ENCODE measurements around the gene XRCC1. TPM values are rescaled to one million over a fixed set of nuclear protein-coding genes. Genes with fewer than 3 reads are reported as not detected.

XRCC1 gene
- total and polyA plus RNA-seq, 2 of the 4 experiments (the other 2 are of a cell fraction): 12.5 to 21.3 TPM

DNA sequence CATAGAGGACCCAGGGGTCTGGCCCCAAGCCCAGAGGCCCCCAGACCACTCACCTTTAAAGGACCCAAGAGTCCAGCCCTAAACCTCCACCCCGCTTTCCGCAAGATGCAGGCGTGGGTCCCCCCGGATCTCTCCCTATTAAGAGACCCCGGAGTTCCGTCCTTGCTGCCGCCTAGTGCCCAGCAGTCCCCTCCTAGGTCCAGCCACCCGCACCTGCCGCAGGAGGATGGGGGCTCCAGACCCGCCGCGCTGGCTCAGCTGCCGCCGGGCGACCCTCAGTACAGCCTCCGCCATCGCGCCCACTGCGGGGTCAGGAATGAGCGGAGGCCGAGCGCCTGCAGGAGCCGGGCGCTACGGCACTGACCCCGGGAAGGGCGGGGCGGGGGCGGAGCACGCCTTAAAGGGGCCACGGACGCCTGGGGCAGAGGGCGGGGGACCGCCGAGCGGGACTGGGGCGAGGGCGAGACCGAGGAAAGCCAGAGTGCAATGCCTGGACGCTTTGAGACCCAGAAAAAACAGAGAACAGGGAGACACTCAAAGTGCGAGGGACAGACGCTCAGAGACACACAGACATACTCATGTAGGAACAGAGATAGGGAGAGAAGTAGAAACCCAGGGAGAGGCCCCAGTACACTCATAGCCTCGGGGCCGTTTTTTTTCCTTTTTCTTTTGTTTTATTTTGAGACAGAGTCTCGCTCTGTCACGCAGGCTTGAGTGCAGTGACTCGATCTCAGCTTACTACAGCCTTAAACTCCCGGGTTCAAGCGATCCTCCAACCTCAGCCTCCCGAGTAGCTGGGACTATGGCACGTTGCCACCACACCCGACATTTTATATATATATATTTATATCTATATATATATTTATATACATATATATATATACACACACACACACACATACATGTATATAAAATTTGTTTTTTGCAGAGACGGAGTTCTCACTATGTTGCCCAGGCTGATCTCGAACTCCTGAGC lies 48.2 kb downstream of the XRCC1 start, which contains the start of gene ETHE1:
TSS of gene ETHE1 (minus strand) at position 318 of the 976 bp plus-strand sequence. CDS start at position 294, 24 bp downstream.
- intact Hi-C loops (cut with micrococcal nuclease): no loop called here
- WGBS, 2 experiments (ENCODE audit: extremely low coverage in 2 of 2, insufficient read length in 1 of 2): 0% methylated on average over 13 of the region's 54 CpGs; no CpG with 5 or more reads in 1 of the 2 experiments

More for the DNA sequence above, 48.2 kb downstream of the XRCC1 start, which contains the start of gene ETHE1:
- no TSS peak for BruUV-seq (replicated peaks)
- H2AK9ac ChIP-seq (replicated peaks; ENCODE audit: low read depth, low read length, poor library complexity): peak within 1 kb of the TSS; percentile 84
- peak within 1 kb of the TSS; percentile 67 for H2AK5ac ChIP-seq (ENCODE audit: low read depth, low read length)
- peak within 1 kb of the TSS; percentile 89 for H4K91ac ChIP-seq (ENCODE audit: insufficient read depth, low read depth, low read length)
- peaks cover 4% of the 10 kb centered on the region for H3K4me1 ChIP-seq (ENCODE audit: control insufficient read depth, insufficient read depth, low read length)
- ChIA-PET POLR2A (ENCODE audit: unreplicated experiment) (interaction anchor here (0.6 kb wide), 1 partner anchor 225 kb away, joined by 9 read pairs; no protein-coding TSS in a partner anchor), CTCF (interaction anchor here (1.3 to 1.7 kb wide), 2 partner anchors 8 to 80 kb away, joined by 5 to 13 read pairs; no protein-coding TSS in a partner anchor)
- H4K5ac ChIP-seq (ENCODE audit: low read depth, low read length): peak within 1 kb of the TSS; percentile 95
- H3K9me1 ChIP-seq (ENCODE audit: insufficient read depth, low read length): peaks cover 11% of the 10 kb centered on the region
- ATAC-seq (ENCODE audit: low read depth) (peak; percentile 90), DNase-seq (peak; percentile 31)
- H3K18ac ChIP-seq (ENCODE audit: low read depth, low read length): peak within 1 kb of the TSS; percentile 93
- H2BK120ac ChIP-seq (ENCODE audit: low read depth, low read length): peak within 1 kb of the TSS; percentile 98
- H3K79me1 ChIP-seq (ENCODE audit: low read depth in 1 of 2, low read length in 2 of 2): peaks cover 17 to 55% of the 10 kb centered on the region in 2 experiments; a peak in 3 of 4 replicates
- peak within 1 kb of the TSS; percentile 78 for H3K27ac ChIP-seq (ENCODE audit: insufficient read depth, low read length)
- TF ChIP-seq POLR2A (IDR thresholded peaks at IDR 0.05; ENCODE audit: low read depth, low read length) (peak; percentile 60), ELK1 (IDR thresholded peaks at IDR 0.05; ENCODE audit: borderline replicate concordance, low read depth, low read length) (no peak), NFE2L2 (IDR thresholded peaks at IDR 0.05; ENCODE audit: low read depth, low read length) (no peak), MAZ (IDR thresholded peaks at IDR 0.05; ENCODE audit: borderline replicate concordance, low read depth, low read length) (peak; percentile 70), CEBPB (IDR thresholded peaks at IDR 0.05; ENCODE audit: low read depth, low read length) (no peak)
- TF ChIP-seq, protein P1, sequence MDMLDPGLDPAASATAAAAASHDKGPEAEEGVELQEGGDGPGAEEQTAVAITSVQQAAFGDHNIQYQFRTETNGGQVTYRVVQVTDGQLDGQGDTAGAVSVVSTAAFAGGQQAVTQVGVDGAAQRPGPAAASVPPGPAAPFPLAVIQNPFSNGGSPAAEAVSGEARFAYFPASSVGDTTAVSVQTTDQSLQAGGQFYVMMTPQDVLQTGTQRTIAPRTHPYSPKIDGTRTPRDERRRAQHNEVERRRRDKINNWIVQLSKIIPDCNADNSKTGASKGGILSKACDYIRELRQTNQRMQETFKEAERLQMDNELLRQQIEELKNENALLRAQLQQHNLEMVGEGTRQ (IDR thresholded peaks at IDR 0.05; ENCODE audit: low read depth, low read length): no peak
- H3K9me3 ChIP-seq (ENCODE audit: control insufficient read depth, insufficient read depth, low read length): no peaks in the 10 kb centered on the region
- H2AFZ ChIP-seq (replicated peaks; ENCODE audit: low read length, poor library complexity): peak within 1 kb of the TSS; percentile 94
- in situ Hi-C loops (cut with MboI; ENCODE audit: low sequenced_read_pairs) (loop anchor here (10.0 kb wide), 1 partner anchor 422 kb away; no protein-coding TSS in a partner anchor), dilution Hi-C loops (cut with HindIII; ENCODE audit: low sequenced_read_pairs, unreplicated experiment) (no loop called here)
- H2BK5ac ChIP-seq (ENCODE audit: low read depth, low read length, poor library complexity, severe bottlenecking): peak within 1 kb of the TSS; percentile 82
- H2BK15ac ChIP-seq (ENCODE audit: low read depth, low read length): peak within 1 kb of the TSS; percentile 82; the same call in 1 of the 3 replicates
- no peaks in the 10 kb centered on the region for H3K27me3 ChIP-seq (ENCODE audit: control insufficient read depth, insufficient read depth, low read length)
- H3K4ac ChIP-seq (ENCODE audit: low read depth, low read length): peak within 1 kb of the TSS; percentile 96
- peak within 1 kb of the TSS; percentile 91 to 100 for H4K8ac ChIP-seq (ENCODE audit: low read depth in 2 of 2, low read length in 2 of 2)
- H3K4me3 ChIP-seq (ENCODE audit: insufficient read depth, low read depth, low read length): peak within 1 kb of the TSS; percentile 96
- peak within 1 kb of the TSS; percentile 89 for H3K56ac ChIP-seq (ENCODE audit: extremely low read depth, insufficient read depth, low read length)
- H3K14ac ChIP-seq (replicated peaks; ENCODE audit: low read depth, low read length): peak within 1 kb of the TSS; percentile 93
- H4K20me1 ChIP-seq (ENCODE audit: insufficient read depth, low read length): peaks cover 6% of the 10 kb centered on the region
- no peaks in the 10 kb centered on the region for H3K36me3 ChIP-seq (ENCODE audit: control insufficient read depth, insufficient read depth, low read length)
- H3K9ac ChIP-seq (ENCODE audit: low read depth, low read length): peak within 1 kb of the TSS; percentile 82
- peak within 1 kb of the TSS; percentile 98 for H3K23ac ChIP-seq (ENCODE audit: low read depth, low read length)
- peak within 1 kb of the TSS; percentile 98 for H3K4me2 ChIP-seq (ENCODE audit: low read depth, low read length)
- peak within 1 kb of the TSS; percentile 83; the same call in 1 of the 2 replicates for H2BK20ac ChIP-seq (ENCODE audit: low read depth, low read length)
